Measurements from ENCODE around the gene IRS1. TPM values are rescaled to one million over a fixed set of nuclear protein-coding genes. Genes with fewer than 3 reads are reported as not detected.

Gene IRS1
- total RNA-seq, 1 donor from 2014 or later = 0.72 TPM

- Mint-ChIP-seq H3K4me3 (ENCODE audit: unreplicated experiment) (no peak overlapping the region), H3K4me1 (ENCODE audit: unreplicated experiment) (peaks cover 9% of the 10 kb centered on the region), H3K36me3 (ENCODE audit: low read depth, unreplicated experiment) (no peaks in the 10 kb centered on the region), H3K27me3 (ENCODE audit: unreplicated experiment) (peaks cover 7% of the 10 kb centered on the region), H3K9me3 (ENCODE audit: unreplicated experiment) (no peaks in the 10 kb centered on the region), H3K27ac (ENCODE audit: unreplicated experiment) (no peak overlapping the region)
- DNase-seq (ENCODE audit: low spot score) = no peak
- no peak for TF ChIP-seq CTCF (IDR thresholded peaks at IDR 0.05; ENCODE audit: unreplicated experiment)
Observed at GRCh38 chr2:226794196-226794661, 5.4 kb downstream of the IRS1 start.

- DNase-seq (ENCODE audit: low spot score) = no peak
- no peak for TF ChIP-seq CTCF (IDR thresholded peaks at IDR 0.05; ENCODE audit: unreplicated experiment)
- Mint-ChIP-seq H3K27ac (ENCODE audit: unreplicated experiment) (no peak overlapping the region), H3K4me1 (ENCODE audit: unreplicated experiment) (peaks cover 15% of the 10 kb centered on the region), H3K27me3 (ENCODE audit: unreplicated experiment) (peaks cover 7% of the 10 kb centered on the region), H3K9me3 (ENCODE audit: unreplicated experiment) (no peaks in the 10 kb centered on the region), H3K36me3 (ENCODE audit: low read depth, unreplicated experiment) (no peaks in the 10 kb centered on the region), H3K4me3 (ENCODE audit: unreplicated experiment) (no peak overlapping the region)
Observed at GRCh38 chr2:226793646-226794045, 6.0 kb downstream of the IRS1 start.

GRCh38 chr2:226792155-226792881 lies 7.3 kb downstream of the IRS1 start:
- no peaks in the 10 kb centered on the region for H3K9me3 Mint-ChIP-seq (ENCODE audit: unreplicated experiment)
- TF ChIP-seq CTCF (IDR thresholded peaks at IDR 0.05; ENCODE audit: unreplicated experiment) = no peak
- H3K27me3 Mint-ChIP-seq (ENCODE audit: unreplicated experiment) = peaks cover 4% of the 10 kb centered on the region
- no peaks in the 10 kb centered on the region for H3K36me3 Mint-ChIP-seq (ENCODE audit: low read depth, unreplicated experiment)
- peak overlapping the region; percentile 74 for H3K4me3 Mint-ChIP-seq (ENCODE audit: unreplicated experiment)
- H3K27ac Mint-ChIP-seq (ENCODE audit: unreplicated experiment) = peak overlapping the region; percentile 69
- H3K4me1 Mint-ChIP-seq (ENCODE audit: unreplicated experiment) = peaks cover 16% of the 10 kb centered on the region
- DNase-seq (ENCODE audit: low spot score) = no peak

- Mint-ChIP-seq H3K4me1 (ENCODE audit: unreplicated experiment) (peaks cover 19% of the 10 kb centered on the region), H3K27ac (ENCODE audit: unreplicated experiment) (peak overlapping the region; percentile 68), H3K36me3 (ENCODE audit: low read depth, unreplicated experiment) (no peaks in the 10 kb centered on the region), H3K9me3 (ENCODE audit: unreplicated experiment) (no peaks in the 10 kb centered on the region), H3K27me3 (ENCODE audit: unreplicated experiment) (peaks cover 4% of the 10 kb centered on the region), H3K4me3 (ENCODE audit: unreplicated experiment) (peak overlapping the region; percentile 88)
- peak; percentile 93 for DNase-seq (ENCODE audit: low spot score)
- peak; percentile 50 for TF ChIP-seq CTCF (IDR thresholded peaks at IDR 0.05; ENCODE audit: unreplicated experiment)
Observed at GRCh38 chr2:226791487-226792081, 8.0 kb downstream of the IRS1 start.

GRCh38 chr2:226791056-226791486 lies 8.5 kb downstream of the IRS1 start:
- TF ChIP-seq CTCF (IDR thresholded peaks at IDR 0.05; ENCODE audit: unreplicated experiment) = no peak
- Mint-ChIP-seq H3K36me3 (ENCODE audit: low read depth, unreplicated experiment) (no peaks in the 10 kb centered on the region), H3K4me1 (ENCODE audit: unreplicated experiment) (peaks cover 19% of the 10 kb centered on the region), H3K27me3 (ENCODE audit: unreplicated experiment) (peaks cover 4% of the 10 kb centered on the region), H3K4me3 (ENCODE audit: unreplicated experiment) (peak overlapping the region; percentile 88), H3K9me3 (ENCODE audit: unreplicated experiment) (no peaks in the 10 kb centered on the region), H3K27ac (ENCODE audit: unreplicated experiment) (peak overlapping the region; percentile 68)
- DNase-seq (ENCODE audit: low spot score) = peak; percentile 36

All from endothelial cell (in vitro differentiated cells).